HepG2 (cell line): ENCODE data around the gene PNPLA2. TPM values are rescaled to one million over a fixed set of nuclear protein-coding genes. Genes with fewer than 3 reads are reported as not detected.

Experiments used
- AGO1 ChIP-seq: fragments of 200-400 bp; formaldehyde crosslinking; IDR thresholded peaks from 2 replicates; pipeline ENCODE4 v1.6.1; 2017; ENCODE audit warnings: mild to moderate bottlenecking, low read depth, low read length, moderate library complexity; ENCODE audit not compliant: poor library complexity, severe bottlenecking
- CEBPG ChIP-seq: IDR thresholded peaks from 2 replicates; pipeline ENCODE4 v1.6.1; 2016
- CHCHD3 ChIP-seq: sonication (generic); formaldehyde crosslinking; IDR thresholded peaks from 2 replicates; pipeline ENCODE4 v1.8.0; 2022; ENCODE audit warnings: mild to moderate bottlenecking, missing genetic modification reagents, moderate library complexity
- E2F1 ChIP-seq: sonication (generic); formaldehyde crosslinking; IDR thresholded peaks from 2 replicates; pipeline ENCODE4 v1.5.0; 2020; ENCODE audit warnings: missing genetic modification reagents
- ETV6 ChIP-seq: sonication (generic); formaldehyde crosslinking; conservative IDR thresholded peaks from 2 replicates; pipeline ENCODE4 v1.4.0; 2020; ENCODE audit warnings: missing genetic modification reagents
- FOSL1 ChIP-seq: sonication (generic); formaldehyde crosslinking; IDR thresholded peaks from 2 replicates; pipeline ENCODE4 v1.9.0; 2021; ENCODE audit warnings: missing genetic modification reagents, borderline replicate concordance
- FOXM1 ChIP-seq: sonication (generic); formaldehyde crosslinking; IDR thresholded peaks from 2 replicates; pipeline ENCODE4 v1.5.0; 2020; ENCODE audit warnings: missing genetic modification reagents
- GABPB1 ChIP-seq: IDR thresholded peaks from 2 replicates; pipeline ENCODE4 v1.6.1; 2016; ENCODE audit warnings: mild to moderate bottlenecking, missing genetic modification reagents, moderate library complexity, missing compliant biosample characterization
- HNF4G ChIP-seq, 2 experiments: sonication (generic) in 1 of 2; formaldehyde crosslinking in 1 of 2; IDR thresholded peaks; 2 replicates each; pipeline versions ENCODE4 v1.4.0 to v1.6.1; 2011 to 2020; ENCODE audit warnings: borderline replicate concordance in 2 of 2, low read depth in 2 of 2, mild to moderate bottlenecking in 2 of 2, low read length in 1 of 2, missing genetic modification reagents in 1 of 2, moderate library complexity in 1 of 2
- JARID2 ChIP-seq: sonication (generic); formaldehyde crosslinking; IDR thresholded peaks from 2 replicates; pipeline ENCODE4 v1.8.1; 2023; ENCODE audit warnings: missing genetic modification reagents, inconsistent platforms; ENCODE audit not compliant: insufficient replicate concordance
- MED8 ChIP-seq: sonication (generic); formaldehyde crosslinking; IDR thresholded peaks from 2 replicates; pipeline ENCODE4 v1.8.1; 2023; ENCODE audit warnings: mild to moderate bottlenecking, missing genetic modification reagents; ENCODE audit not compliant: insufficient replicate concordance
- PATZ1 ChIP-seq: sonication (generic); formaldehyde crosslinking; IDR thresholded peaks from 2 replicates; pipeline ENCODE4 v1.4.0; 2020; ENCODE audit warnings: missing genetic modification reagents
- RARG ChIP-seq: sonication (generic); formaldehyde crosslinking; IDR thresholded peaks from 2 replicates; pipeline ENCODE4 v1.4.0; 2020; ENCODE audit warnings: low read depth, mild to moderate bottlenecking, missing genetic modification reagents
- RXRB ChIP-seq: IDR thresholded peaks from 2 replicates; pipeline ENCODE4 v1.6.1; 2016; ENCODE audit warnings: borderline replicate concordance, missing genetic modification reagents, missing compliant biosample characterization
- SALL1 ChIP-seq: sonication (generic); formaldehyde crosslinking; IDR thresholded peaks from 2 replicates; pipeline ENCODE4 v1.8.0; 2022; ENCODE audit warnings: mild to moderate bottlenecking, missing genetic modification reagents
- SETDB1 ChIP-seq: sonication (generic); formaldehyde crosslinking; IDR thresholded peaks from 2 replicates; pipeline ENCODE4 v1.5.1; 2020; ENCODE audit warnings: missing genetic modification reagents, mild to moderate bottlenecking, borderline replicate concordance
- SMARCC2 ChIP-seq: fragments of 450-650 bp; IDR thresholded peaks from 2 replicates; pipeline ENCODE4 v1.6.1; 2017; ENCODE audit warnings: antibody characterized with exemption, mild to moderate bottlenecking
- TRAFD1 ChIP-seq: sonication (generic); formaldehyde crosslinking; IDR thresholded peaks from 2 replicates; pipeline ENCODE4 v1.5.1; 2020; ENCODE audit warnings: missing genetic modification reagents, mild to moderate bottlenecking, borderline replicate concordance
- ZBTB1 ChIP-seq: sonication (generic); formaldehyde crosslinking; IDR thresholded peaks from 2 replicates; pipeline ENCODE4 v1.4.0; 2020; ENCODE audit warnings: missing genetic modification reagents, borderline replicate concordance
- ZBTB20 ChIP-seq: sonication (generic); formaldehyde crosslinking; IDR thresholded peaks from 2 replicates; pipeline ENCODE4 v1.8.1; 2023; ENCODE audit warnings: missing genetic modification reagents, low read depth, mild to moderate bottlenecking, borderline replicate concordance
- ZNF160 ChIP-seq: sonication (generic); formaldehyde crosslinking; IDR thresholded peaks from 2 replicates; pipeline ENCODE4 v1.8.0; 2022; ENCODE audit warnings: mild to moderate bottlenecking, inconsistent platforms, missing genetic modification reagents
- ZNF260 ChIP-seq: sonication (generic); formaldehyde crosslinking; IDR thresholded peaks from 2 replicates; pipeline ENCODE4 v1.4.0; 2020; ENCODE audit warnings: missing genetic modification reagents, low read depth, mild to moderate bottlenecking, borderline replicate concordance
- ZNF354B ChIP-seq: sonication (generic); formaldehyde crosslinking; IDR thresholded peaks from 2 replicates; pipeline ENCODE4 v1.8.0; 2022; ENCODE audit warnings: mild to moderate bottlenecking, missing genetic modification reagents
- ZNF383 ChIP-seq: sonication (generic); formaldehyde crosslinking; IDR thresholded peaks from 2 replicates; pipeline ENCODE4 v1.4.0; 2020; ENCODE audit warnings: missing genetic modification reagents, mild to moderate bottlenecking, borderline replicate concordance
- ZNF431 ChIP-seq: sonication (generic); formaldehyde crosslinking; IDR thresholded peaks from 2 replicates; pipeline ENCODE4 v1.9.0; 2022; ENCODE audit warnings: missing genetic modification reagents, low read depth, mild to moderate bottlenecking, borderline replicate concordance
- polyA plus RNA-seq, 8 experiments: library from polyadenylated mRNA; depleted of rRNA in 3 of 8; stranded (reverse) in 7 of 8; unstranded in 1 of 8; fragments of >200 nt; fragmentation: Illumina TruSeq in 4 of 8; extraction: Trizol in 4 of 8; gene quantifications; 2 replicates each; pipeline versions ENCODE4 v1.2.1 to v1.2.3, GENCODE V29; 2011 to 2016; ENCODE audit warnings: low read depth in 4 of 8, missing spikeins in 1 of 8, mixed read lengths in 1 of 8; ENCODE audit not compliant: insufficient read depth in 1 of 8
- total RNA-seq, 5 experiments: library from RNA; depleted of rRNA; stranded (reverse); fragments of >200 nt; fragmentation: Illumina TruSeq; extraction: Trizol; gene quantifications; 2 replicates each; pipeline ENCODE4 v1.2.3, GENCODE V29; 2016; ENCODE audit warnings: low read depth in 1 of 5

The PNPLA2 gene
- total and polyA plus RNA-seq, 2 of the 13 experiments (the other 11 are each of a cell fraction or from before 2014, with no cell fraction given): 10.5 to 43.2 TPM

- no peak for TF ChIP-seq ZNF431 (CRISPR knock-in tag)
- TF ChIP-seq FOSL1: no peak
- peak; percentile 51 for TF ChIP-seq PATZ1 (CRISPR knock-in tag)
- TF ChIP-seq AGO1: peak; percentile 24
- TF ChIP-seq GABPB1 (CRISPR knock-in tag): peak; percentile 79
- 0 out of 2 replicates have a peak, but pooled peaks have one; percentile 80 for TF ChIP-seq CHCHD3
- no peak for TF ChIP-seq ZNF383 (CRISPR knock-in tag)
- TF ChIP-seq MED8: no peak
- peak; percentile 10; the same call in 1 of the 2 replicates for TF ChIP-seq HNF4G (IDR thresholded peaks at IDR 0.05; ENCODE audit: borderline replicate concordance, low read depth, low read length)
- TF ChIP-seq HNF4G (CRISPR knock-in tag; IDR thresholded peaks at IDR 0.05; ENCODE audit: borderline replicate concordance, low read depth): no peak
- TF ChIP-seq FOXM1: no peak
- no peak for TF ChIP-seq E2F1 (CRISPR knock-in tag)
- TF ChIP-seq SETDB1 (CRISPR knock-in tag): no peak
- no peak for TF ChIP-seq RXRB (CRISPR knock-in tag)
- no peak for TF ChIP-seq SMARCC2
- no peak for TF ChIP-seq ZBTB20 (CRISPR knock-in tag)
- TF ChIP-seq ZNF354B (CRISPR knock-in tag): no peak
- TF ChIP-seq ZNF160: no peak
- TF ChIP-seq TRAFD1 (CRISPR knock-in tag): no peak
- TF ChIP-seq ETV6 (CRISPR knock-in tag): no peak
- no peak for TF ChIP-seq JARID2 (CRISPR knock-in tag)
- TF ChIP-seq ZNF260 (CRISPR knock-in tag): no peak
- TF ChIP-seq CEBPG (CRISPR knock-in tag): no peak
- no peak for TF ChIP-seq ZBTB1 (CRISPR knock-in tag)
- 0 out of 2 replicates have a peak, but pooled peaks have one; percentile 17 for TF ChIP-seq SALL1 (CRISPR knock-in tag)
- TF ChIP-seq RARG (CRISPR knock-in tag): no peak
These were observed 1.4 kb downstream of the PNPLA2 start (continued) for GRCh38 chr11:819943-820649.
